Mammary epithelial cell (primary cell): ENCODE data around the gene NDUFA3.

Experiments used
- EZH2 ChIP-seq: IDR thresholded peaks from 2 replicates; pipeline ENCODE4 v1.6.1; 2012; ENCODE audit warnings: low read length, inconsistent platforms, borderline replicate concordance
- TF ChIP-seq, protein P1 (sequence below), 2 donors: IDR thresholded peaks in 1 of 2; conservative IDR thresholded peaks in 1 of 2; 2 replicates each; pipeline ENCODE4 v1.5.1; 2011 to 2012; ENCODE audit warnings: inconsistent platforms in 2 of 2, low read length in 2 of 2, mild to moderate bottlenecking in 2 of 2, control low read depth in 1 of 2, low read depth in 1 of 2; ENCODE audit not compliant: insufficient read depth in 1 of 2; ENCODE audit errors: extremely low read depth in 1 of 2

DNA sequence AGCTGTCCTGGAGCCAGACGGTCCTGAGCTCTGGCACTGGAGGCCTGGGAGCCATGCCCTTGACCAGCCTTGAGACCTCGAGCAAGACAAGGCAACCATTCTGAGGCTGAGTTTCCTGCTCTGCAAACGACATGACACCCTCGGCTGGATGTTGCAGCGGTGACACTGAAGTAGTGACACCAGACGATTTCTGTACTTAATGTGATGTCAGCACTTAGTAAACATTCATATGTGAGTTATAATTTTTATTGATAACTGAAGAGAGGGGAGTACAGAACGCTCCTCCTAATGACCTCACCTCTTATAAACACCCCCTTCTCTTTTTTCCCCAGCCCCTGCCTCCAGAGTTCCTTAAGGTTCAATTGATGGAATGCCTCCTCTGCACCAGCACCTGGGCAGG lies 5.8 kb downstream of the NDUFA3 start:
- TF ChIP-seq, protein P1, sequence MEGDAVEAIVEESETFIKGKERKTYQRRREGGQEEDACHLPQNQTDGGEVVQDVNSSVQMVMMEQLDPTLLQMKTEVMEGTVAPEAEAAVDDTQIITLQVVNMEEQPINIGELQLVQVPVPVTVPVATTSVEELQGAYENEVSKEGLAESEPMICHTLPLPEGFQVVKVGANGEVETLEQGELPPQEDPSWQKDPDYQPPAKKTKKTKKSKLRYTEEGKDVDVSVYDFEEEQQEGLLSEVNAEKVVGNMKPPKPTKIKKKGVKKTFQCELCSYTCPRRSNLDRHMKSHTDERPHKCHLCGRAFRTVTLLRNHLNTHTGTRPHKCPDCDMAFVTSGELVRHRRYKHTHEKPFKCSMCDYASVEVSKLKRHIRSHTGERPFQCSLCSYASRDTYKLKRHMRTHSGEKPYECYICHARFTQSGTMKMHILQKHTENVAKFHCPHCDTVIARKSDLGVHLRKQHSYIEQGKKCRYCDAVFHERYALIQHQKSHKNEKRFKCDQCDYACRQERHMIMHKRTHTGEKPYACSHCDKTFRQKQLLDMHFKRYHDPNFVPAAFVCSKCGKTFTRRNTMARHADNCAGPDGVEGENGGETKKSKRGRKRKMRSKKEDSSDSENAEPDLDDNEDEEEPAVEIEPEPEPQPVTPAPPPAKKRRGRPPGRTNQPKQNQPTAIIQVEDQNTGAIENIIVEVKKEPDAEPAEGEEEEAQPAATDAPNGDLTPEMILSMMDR (conservative IDR thresholded peaks at IDR 0.05 in 1 of 2, IDR thresholded peaks at IDR 0.05 in 1 of 2; ENCODE audit: extremely low read depth in 1 of 2, insufficient read depth in 1 of 2, low read depth in 1 of 2, low read length in 2 of 2): no peak
- no peak for TF ChIP-seq EZH2
